MCF 10A (cell line): Measurements from ENCODE around the gene TPD52L1. TPM values are rescaled to one million over a fixed set of nuclear protein-coding genes. Genes with fewer than 3 reads are reported as not detected.

Source experiments
- BruUV-seq: library from RNA; stranded (reverse); fragments of 400-500 nt; replicated peaks from 2 replicates; lab custom pipeline; 2021; lab: Mats Ljungman, UMichigan
- CTCF ChIA-PET: fragments of 300-600 bp; sonication (Branson Sonifier 250); formaldehyde crosslinking; extraction: SDS; loops from one replicate; lab custom pipeline; 2021; ENCODE audit warnings: antibody characterized with exemption, inconsistent platforms; lab: Yijun Ruan, JAX
- POLR2A ChIA-PET: fragments of 300-600, 350-650 bp; sonication (Branson Sonifier 250); formaldehyde crosslinking; extraction: SDS; loops from one replicate; lab custom pipeline; 2020; ENCODE audit warnings: antibody characterized with exemption, inconsistent platforms; lab: Yijun Ruan, JAX
- DNase-seq: peaks from one replicate; pipeline ENCODE4 v3.0.0-alpha.2; 2018; ENCODE audit not compliant: unreplicated experiment
- H3K27ac Mint-ChIP-seq: one replicate; pipeline ENCODE4 v1.8.0; 2022; ENCODE audit warnings: mild to moderate bottlenecking, low read depth, mixed read lengths; ENCODE audit not compliant: unreplicated experiment
- H3K27me3 Mint-ChIP-seq: one replicate; pipeline ENCODE4 v1.8.0; 2022; ENCODE audit warnings: mixed read lengths; ENCODE audit not compliant: insufficient read depth, unreplicated experiment
- H3K36me3 Mint-ChIP-seq: one replicate; pipeline ENCODE4 v1.8.0; 2022; ENCODE audit warnings: mild to moderate bottlenecking, moderate library complexity, mixed read lengths; ENCODE audit not compliant: insufficient read depth, unreplicated experiment
- H3K4me1 Mint-ChIP-seq: one replicate; pipeline ENCODE4 v1.8.0; 2022; ENCODE audit warnings: mixed read lengths; ENCODE audit not compliant: insufficient read depth, unreplicated experiment
- H3K4me3 Mint-ChIP-seq: one replicate; pipeline ENCODE4 v1.8.0; 2022; ENCODE audit warnings: mild to moderate bottlenecking, moderate library complexity, mixed read lengths; ENCODE audit not compliant: unreplicated experiment
- H3K9me3 Mint-ChIP-seq: one replicate; pipeline ENCODE4 v1.8.0; 2022; ENCODE audit warnings: mixed read lengths; ENCODE audit not compliant: unreplicated experiment
- CTCF ChIP-seq: fragments of 200-600 bp; IDR thresholded peaks from one replicate; pipeline ENCODE4 v1.8.0; 2022; ENCODE audit warnings: antibody characterized with exemption, mild to moderate bottlenecking; ENCODE audit not compliant: unreplicated experiment
- intact Hi-C: fragments of 100-400 bp; cut with micrococcal nuclease; formaldehyde crosslinking; loops from 2 replicates; pipeline ENCODE4 v1.14.1; 2022
- total RNA-seq: library from RNA; stranded (reverse); gene quantifications from 2 replicates; pipeline ENCODE4 v1.2.3, GENCODE V29; 2022

Gene TPD52L1
- total RNA-seq, 1 experiment from 2014 or later, result 69.5 TPM

- peaks cover 51% of the 10 kb centered on the region for H3K4me1 Mint-ChIP-seq
- ChIA-PET POLR2A (interaction anchor here (0.6 to 1.0 kb wide), 2 partner anchors 142 to 727 kb away, joined by 3 to 7 read pairs; partner anchors contain the start of gene TPD52L1), CTCF (interaction anchor here (0.8 to 1.9 kb wide), 3 partner anchors 14 to 18 kb away, joined by 3 to 5 read pairs (median 3); no protein-coding TSS in a partner anchor)
- DNase-seq, result no peak
- H3K4me3 Mint-ChIP-seq, result no peak overlapping the region
- intact Hi-C loops, result no loop called here
- TF ChIP-seq CTCF, result no peak
- H3K27me3 Mint-ChIP-seq, result no peaks in the 10 kb centered on the region
- no TSS peak for BruUV-seq
- H3K36me3 Mint-ChIP-seq, result peaks cover 81% of the 10 kb centered on the region
- H3K27ac Mint-ChIP-seq, result peak overlapping the region; percentile 66
- H3K9me3 Mint-ChIP-seq, result no peaks in the 10 kb centered on the region
These were observed 141.4 kb downstream of the TPD52L1 start for GRCh38 chr6:125294925-125295324.

GRCh38 chr6:125296471-125296870 lies 142.9 kb downstream of the TPD52L1 start:
- intact Hi-C loops, result no loop called here
- POLR2A ChIA-PET, result interaction anchor here (0.9 kb wide), 1 partner anchor 62 kb away, joined by 3 read pairs; no protein-coding TSS in a partner anchor
- H3K4me3 Mint-ChIP-seq, result no peak overlapping the region
- no peak for TF ChIP-seq CTCF
- no peak for DNase-seq
- no peak overlapping the region for H3K27ac Mint-ChIP-seq
- H3K27me3 Mint-ChIP-seq, result no peaks in the 10 kb centered on the region
- CTCF ChIA-PET, result interaction anchor here (0.7 kb wide), 2 partner anchors 82 to 247 kb away, joined by 3 read pairs; no protein-coding TSS in a partner anchor
- no peaks in the 10 kb centered on the region for H3K9me3 Mint-ChIP-seq
- H3K4me1 Mint-ChIP-seq, result peaks cover 60% of the 10 kb centered on the region
- peaks cover 76% of the 10 kb centered on the region for H3K36me3 Mint-ChIP-seq
- no TSS peak for BruUV-seq

DNA sequence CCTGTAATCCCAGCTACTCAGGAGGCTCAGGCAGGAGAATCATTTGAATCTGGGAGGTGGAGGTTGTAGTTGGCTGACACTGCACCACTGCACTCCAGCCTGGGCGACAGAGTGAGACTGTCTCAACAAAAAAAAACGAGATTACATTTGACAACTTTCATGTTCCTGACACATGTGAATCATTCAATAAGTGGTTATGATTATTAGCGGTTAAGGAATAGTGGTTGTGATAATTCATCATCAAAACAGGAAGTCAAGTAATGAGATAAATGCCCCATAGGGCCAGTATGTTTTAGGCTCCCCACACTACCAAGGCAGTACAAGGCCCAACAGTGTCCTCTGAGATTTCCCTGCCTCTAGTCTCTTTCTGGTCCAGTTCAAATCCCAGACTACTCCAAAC lies 145.7 kb downstream of the TPD52L1 start:
- H3K36me3 Mint-ChIP-seq, result peaks cover 50% of the 10 kb centered on the region

More for the DNA sequence above, 145.7 kb downstream of the TPD52L1 start:
- intact Hi-C loops, result no loop called here
- BruUV-seq, result no TSS peak
- DNase-seq, result no peak
- H3K27ac Mint-ChIP-seq, result no peak overlapping the region
- peaks cover 2% of the 10 kb centered on the region for H3K9me3 Mint-ChIP-seq
- ChIA-PET CTCF (interaction anchor here (0.7 to 3.5 kb wide), 6 partner anchors 11 to 185 kb away, joined by 3 to 25 read pairs (median 4); partner anchors contain the start of gene TPD52L1), POLR2A (interaction anchor here (0.5 to 0.6 kb wide), 2 partner anchors 138 to 642 kb away, joined by 3 read pairs; no protein-coding TSS in a partner anchor)
- peaks cover 48% of the 10 kb centered on the region for H3K4me1 Mint-ChIP-seq
- peak overlapping the region; percentile 79 for H3K4me3 Mint-ChIP-seq
- H3K27me3 Mint-ChIP-seq, result no peaks in the 10 kb centered on the region
- no peak for TF ChIP-seq CTCF
